Kidney epithelial cell (primary cell): Measurements from ENCODE around the gene C2orf15. TPM values are rescaled to one million over a fixed set of nuclear protein-coding genes. Genes with fewer than 3 reads are reported as not detected.
"Not testable (repeated sequence)": the region's sequence is repeated elsewhere in the genome, so short reads cannot be mapped to it uniquely, and the experiment has no call there.

Experiments used
- DNase-seq: peaks from one replicate; pipeline ENCODE4 v3.0.0-alpha.2; 2010; ENCODE audit warnings: low read depth
- H3K27me3 ChIP-seq: 2 replicates; pipeline ENCODE4 v1.6.0; 2011; ENCODE audit warnings: low read length; ENCODE audit not compliant: control insufficient read depth, insufficient read depth
- H3K36me3 ChIP-seq: 2 replicates; pipeline ENCODE4 v1.5.1; 2011; ENCODE audit warnings: low read length; ENCODE audit not compliant: control insufficient read depth, insufficient read depth
- H3K4me3 ChIP-seq: 2 replicates; pipeline ENCODE4 v1.5.1; 2011; ENCODE audit warnings: low read depth, mild to moderate bottlenecking, control low read depth, low read length
- total RNA-seq: library from RNA; depleted of rRNA; stranded (reverse); fragments of >200 nt; gene quantifications from 2 replicates; pipeline ENCODE4 v1.2.3, GENCODE V29; 2015
- TF ChIP-seq, protein P1 (sequence below): IDR thresholded peaks from 2 replicates; pipeline ENCODE4 v1.5.1; 2011; ENCODE audit warnings: mild to moderate bottlenecking, moderate library complexity, low read length, control low read depth, inconsistent platforms; ENCODE audit not compliant: insufficient read depth, poor library complexity, severe bottlenecking

The C2orf15 gene
- total RNA-seq, 1 donor from 2014 or later: 6.7 TPM

DNA sequence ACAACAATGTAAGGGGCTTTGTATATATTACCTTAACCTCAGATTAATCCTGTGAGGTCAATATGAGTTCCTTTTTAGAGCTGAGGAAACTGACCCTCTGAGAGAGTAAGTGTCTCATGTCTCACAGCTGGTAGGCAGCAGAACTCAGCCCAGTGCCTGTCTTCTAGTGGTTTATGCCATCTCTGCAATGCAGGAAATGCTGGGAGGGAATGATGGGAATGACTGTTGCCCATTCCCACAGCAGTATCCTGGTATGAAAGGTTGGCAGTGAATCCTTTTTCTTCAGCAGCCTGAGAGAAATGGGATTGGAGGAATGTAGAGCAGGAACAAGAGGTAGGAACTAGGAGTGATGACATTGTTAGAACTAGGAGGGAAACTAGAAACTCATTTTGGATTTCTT lies 45.5 kb downstream of the C2orf15 start:
- Histone ChIP-seq H3K36me3 (no peaks in the 10 kb centered on the region), H3K4me3 (no peak overlapping the region), H3K27me3 (no peaks in the 10 kb centered on the region)
- DNase-seq: no peak
- TF ChIP-seq, protein P1, sequence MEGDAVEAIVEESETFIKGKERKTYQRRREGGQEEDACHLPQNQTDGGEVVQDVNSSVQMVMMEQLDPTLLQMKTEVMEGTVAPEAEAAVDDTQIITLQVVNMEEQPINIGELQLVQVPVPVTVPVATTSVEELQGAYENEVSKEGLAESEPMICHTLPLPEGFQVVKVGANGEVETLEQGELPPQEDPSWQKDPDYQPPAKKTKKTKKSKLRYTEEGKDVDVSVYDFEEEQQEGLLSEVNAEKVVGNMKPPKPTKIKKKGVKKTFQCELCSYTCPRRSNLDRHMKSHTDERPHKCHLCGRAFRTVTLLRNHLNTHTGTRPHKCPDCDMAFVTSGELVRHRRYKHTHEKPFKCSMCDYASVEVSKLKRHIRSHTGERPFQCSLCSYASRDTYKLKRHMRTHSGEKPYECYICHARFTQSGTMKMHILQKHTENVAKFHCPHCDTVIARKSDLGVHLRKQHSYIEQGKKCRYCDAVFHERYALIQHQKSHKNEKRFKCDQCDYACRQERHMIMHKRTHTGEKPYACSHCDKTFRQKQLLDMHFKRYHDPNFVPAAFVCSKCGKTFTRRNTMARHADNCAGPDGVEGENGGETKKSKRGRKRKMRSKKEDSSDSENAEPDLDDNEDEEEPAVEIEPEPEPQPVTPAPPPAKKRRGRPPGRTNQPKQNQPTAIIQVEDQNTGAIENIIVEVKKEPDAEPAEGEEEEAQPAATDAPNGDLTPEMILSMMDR: no peak

DNA sequence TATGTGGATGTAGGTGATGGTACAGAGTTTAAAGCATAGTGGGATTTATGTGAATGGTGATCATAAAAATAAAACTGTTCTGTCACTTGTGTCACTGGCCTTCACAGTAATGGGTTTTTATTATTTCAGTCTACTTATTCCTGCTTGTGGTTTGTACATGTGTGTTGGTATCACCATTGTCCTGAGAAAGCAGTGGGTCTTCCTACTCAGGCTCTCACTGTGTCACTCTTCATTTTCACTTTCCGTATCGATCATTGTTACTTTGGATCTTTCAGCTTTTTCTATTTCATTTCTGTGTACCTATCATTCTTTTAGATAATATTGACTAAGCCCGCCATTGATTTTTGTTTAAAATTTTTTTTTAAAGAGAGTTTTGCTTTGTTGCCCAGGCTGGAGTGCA lies 46.9 kb downstream of the C2orf15 start:
- no peak for DNase-seq
- TF ChIP-seq, protein P1: no peak
- Histone ChIP-seq H3K36me3 (no peaks in the 10 kb centered on the region), H3K4me3 (no peak overlapping the region), H3K27me3 (no peaks in the 10 kb centered on the region)

DNA sequence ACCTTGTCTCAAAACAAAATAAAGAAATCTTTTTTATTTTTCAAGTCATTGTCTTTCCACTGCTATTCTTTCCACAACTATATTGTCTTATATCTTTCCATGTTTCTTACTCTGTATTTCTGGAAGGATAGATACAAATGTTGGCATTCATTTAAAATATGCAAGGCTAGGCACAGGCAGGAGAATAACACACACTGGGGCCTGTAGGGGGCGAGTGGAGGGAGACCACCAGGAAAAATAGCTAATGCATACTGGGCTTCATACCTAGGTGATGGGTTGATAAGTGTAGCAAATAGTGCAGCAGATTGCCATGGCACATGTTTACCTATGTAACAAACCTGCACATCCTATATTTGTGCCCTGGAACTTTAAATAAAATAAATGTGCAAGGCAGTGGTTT lies 49.0 kb downstream of the C2orf15 start:
- no peak for DNase-seq
- no peaks in the 10 kb centered on the region for H3K36me3 ChIP-seq
- H3K4me3 ChIP-seq: no peak overlapping the region
- TF ChIP-seq, protein P1: no peak
- no peaks in the 10 kb centered on the region for H3K27me3 ChIP-seq

DNA sequence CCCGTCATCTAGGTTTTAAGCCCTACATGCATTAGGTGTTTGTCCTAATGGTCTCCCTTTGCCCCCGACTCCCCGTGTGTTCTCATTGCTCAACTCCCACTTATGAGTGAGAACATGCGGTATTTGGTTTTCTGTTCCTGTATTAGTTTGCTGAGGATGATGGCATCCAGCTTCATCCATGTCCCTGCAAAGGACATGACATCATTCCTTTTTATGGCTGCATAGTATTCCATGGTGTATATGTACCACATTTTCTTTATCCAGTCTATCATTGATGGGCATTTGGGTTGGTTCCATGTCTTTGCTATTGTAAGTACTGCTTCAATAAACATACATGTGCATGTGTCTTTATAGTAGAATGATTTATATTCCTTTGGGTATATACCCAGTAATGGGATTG lies 50.9 kb downstream of the C2orf15 start:
- not testable (repeated sequence) for H3K27me3 ChIP-seq, DNase-seq, H3K36me3 ChIP-seq

GRCh38 chr2:99198103-99198841 lies 56.8 kb downstream of the C2orf15 start:
- Histone ChIP-seq H3K36me3 (peaks cover 2% of the 10 kb centered on the region), H3K4me3 (no peak overlapping the region), H3K27me3 (no peaks in the 10 kb centered on the region)
- TF ChIP-seq, protein P1: no peak
- DNase-seq: no peak

More for the DNA sequence above, 50.9 kb downstream of the C2orf15 start:
- not testable (repeated sequence) for H3K4me3 ChIP-seq

- Histone ChIP-seq H3K27me3 (no peaks in the 10 kb centered on the region), H3K4me3 (no peak overlapping the region), H3K36me3 (peaks cover 2% of the 10 kb centered on the region)
- DNase-seq: no peak
- TF ChIP-seq, protein P1: no peak
Observed at GRCh38 chr2:99200076-99200800, 58.7 kb downstream of the C2orf15 start.

Other genes with a start within 250 kb of the C2orf15 start
- 1.4 TPM in 2 replicates for gene CRACDL, start 205.5 kb upstream of the C2orf15 start, total RNA-seq
- 6.0 and 8.3 TPM in 2 replicates for gene TSGA10, start 13.2 kb downstream of the C2orf15 start, total RNA-seq
- 4.5 and 5.3 TPM in 2 replicates for gene LIPT1, start 13.3 kb downstream of the C2orf15 start, total RNA-seq
- gene MITD1, start 39.4 kb downstream of the C2orf15 start, total RNA-seq: 43.5 and 46.0 TPM in 2 replicates
- gene MRPL30, start 39.5 kb downstream of the C2orf15 start, total RNA-seq: 30.8 and 34.6 TPM in 2 replicates
- not detected in 2 replicates for gene LYG2, start 114.0 kb downstream of the C2orf15 start, total RNA-seq
- 0.25 and 1.0 TPM in 2 replicates for gene LYG1, start 159.5 kb downstream of the C2orf15 start, total RNA-seq
- gene TXNDC9, start 194.6 kb downstream of the C2orf15 start, total RNA-seq: 73.6 and 80.2 TPM in 2 replicates
- 26.4 and 31.8 TPM in 2 replicates for gene EIF5B, start 195.7 kb downstream of the C2orf15 start, total RNA-seq